ENCODE measurements around the gene ACSF3.
A peak's percentile ranks its signal among the peaks of the same experiment; 100 is the strongest.
"Not testable (repeated sequence)": the region's sequence is repeated elsewhere in the genome, so short reads cannot be mapped to it uniquely, and the experiment has no call there.

ACSF3 gene

DNA sequence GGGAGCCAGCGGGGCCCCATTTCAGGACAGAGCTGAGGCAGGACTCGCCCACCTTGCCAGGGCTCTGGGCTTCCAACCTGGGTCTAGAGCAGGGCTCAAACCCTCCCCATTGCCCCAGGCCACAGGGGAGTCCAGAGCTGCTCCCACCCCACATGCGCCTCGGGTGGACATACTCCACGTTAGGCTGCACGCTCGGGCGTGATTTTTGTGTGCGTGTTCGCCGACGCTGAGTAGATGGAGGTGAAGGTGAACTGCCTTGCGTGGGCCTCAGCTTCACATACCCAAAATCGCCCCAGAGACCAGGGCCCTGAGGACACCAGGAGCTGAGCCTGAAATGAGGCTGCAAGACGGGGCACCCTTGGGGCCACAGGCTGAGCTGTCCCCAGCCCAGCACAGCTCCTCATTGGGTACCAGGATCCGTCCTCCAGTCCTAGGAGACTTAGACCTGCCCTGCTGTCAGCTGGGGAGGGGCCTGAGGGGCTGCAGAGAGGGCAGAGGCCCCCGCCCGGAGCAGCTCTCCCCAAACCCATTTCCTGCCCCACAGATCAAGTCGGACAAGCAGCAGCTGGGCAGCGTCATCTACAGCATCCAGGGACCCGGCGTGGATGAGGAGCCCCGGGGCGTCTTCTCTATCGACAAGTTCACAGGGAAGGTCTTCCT lies 86.1 kb downstream of the ACSF3 start:
- DNase-seq, result no peak

DNA sequence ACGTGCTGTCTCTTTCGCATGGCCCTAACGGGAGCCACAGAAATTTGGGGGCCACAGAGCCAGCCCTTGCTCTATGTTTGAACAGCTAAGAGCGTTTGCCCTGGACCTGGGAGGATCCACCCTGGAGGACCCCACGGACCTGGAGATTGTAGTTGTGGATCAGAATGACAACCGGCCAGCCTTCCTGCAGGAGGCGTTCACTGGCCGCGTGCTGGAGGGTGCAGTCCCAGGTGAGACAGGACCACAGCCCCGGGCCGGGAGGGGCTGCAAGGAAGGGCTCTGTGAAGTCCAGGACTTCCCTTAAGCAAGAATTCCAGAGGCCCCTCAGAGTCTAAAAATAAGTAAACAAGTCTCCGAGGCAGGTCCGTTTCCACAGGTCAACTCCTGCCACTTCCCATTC lies 89.8 kb downstream of the ACSF3 start:
- DNase-seq, result no peak

DNA sequence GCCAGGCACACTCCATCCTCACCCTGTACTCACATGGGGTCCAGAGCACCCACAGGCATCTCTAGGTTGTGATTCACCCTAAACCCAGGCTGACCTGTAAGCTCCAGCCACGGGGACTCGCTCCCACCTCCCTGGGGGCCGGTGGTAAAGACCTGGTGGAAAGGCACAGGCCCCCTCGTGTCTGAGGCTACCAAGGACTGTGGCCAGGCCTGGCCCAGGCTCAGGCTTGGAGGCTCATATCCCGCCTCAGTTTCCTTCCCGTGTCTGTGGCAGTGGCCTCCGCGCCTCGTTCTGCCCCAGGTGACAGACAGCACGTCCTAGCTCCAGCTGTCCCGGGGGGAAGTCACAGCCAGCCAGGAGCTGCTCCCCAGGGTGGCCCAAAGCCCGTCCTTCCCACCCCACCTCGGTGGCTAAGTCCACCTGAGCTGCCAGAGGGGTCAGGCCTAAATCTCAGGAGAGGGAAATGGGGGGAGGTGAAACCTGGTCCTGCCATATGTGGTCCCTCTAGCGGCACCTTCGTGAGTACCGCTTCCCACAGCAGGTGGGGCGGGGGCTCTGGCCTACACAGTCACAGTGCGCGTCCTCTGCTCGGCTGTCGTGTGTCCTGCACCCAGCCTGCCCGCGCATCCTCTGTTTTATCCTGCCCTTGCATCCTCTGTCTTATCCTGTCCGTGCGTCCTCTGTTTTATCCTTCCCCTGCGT lies 90.5 kb downstream of the ACSF3 start:
- no peak for DNase-seq

DNA sequence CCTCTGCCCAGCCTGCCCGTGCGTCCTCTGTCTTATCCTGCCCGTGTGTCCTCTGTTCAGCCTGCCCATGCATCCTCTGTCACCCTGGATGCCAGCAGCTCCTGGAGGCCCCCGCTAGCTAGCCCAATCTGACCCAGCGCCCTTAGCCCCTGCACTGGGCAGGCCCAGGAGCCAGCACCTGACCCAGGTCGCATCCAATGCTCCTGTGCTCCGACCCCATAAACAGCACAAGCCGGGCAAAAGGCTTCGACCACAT lies 91.0 kb downstream of the ACSF3 start:
- no peak for DNase-seq

DNA sequence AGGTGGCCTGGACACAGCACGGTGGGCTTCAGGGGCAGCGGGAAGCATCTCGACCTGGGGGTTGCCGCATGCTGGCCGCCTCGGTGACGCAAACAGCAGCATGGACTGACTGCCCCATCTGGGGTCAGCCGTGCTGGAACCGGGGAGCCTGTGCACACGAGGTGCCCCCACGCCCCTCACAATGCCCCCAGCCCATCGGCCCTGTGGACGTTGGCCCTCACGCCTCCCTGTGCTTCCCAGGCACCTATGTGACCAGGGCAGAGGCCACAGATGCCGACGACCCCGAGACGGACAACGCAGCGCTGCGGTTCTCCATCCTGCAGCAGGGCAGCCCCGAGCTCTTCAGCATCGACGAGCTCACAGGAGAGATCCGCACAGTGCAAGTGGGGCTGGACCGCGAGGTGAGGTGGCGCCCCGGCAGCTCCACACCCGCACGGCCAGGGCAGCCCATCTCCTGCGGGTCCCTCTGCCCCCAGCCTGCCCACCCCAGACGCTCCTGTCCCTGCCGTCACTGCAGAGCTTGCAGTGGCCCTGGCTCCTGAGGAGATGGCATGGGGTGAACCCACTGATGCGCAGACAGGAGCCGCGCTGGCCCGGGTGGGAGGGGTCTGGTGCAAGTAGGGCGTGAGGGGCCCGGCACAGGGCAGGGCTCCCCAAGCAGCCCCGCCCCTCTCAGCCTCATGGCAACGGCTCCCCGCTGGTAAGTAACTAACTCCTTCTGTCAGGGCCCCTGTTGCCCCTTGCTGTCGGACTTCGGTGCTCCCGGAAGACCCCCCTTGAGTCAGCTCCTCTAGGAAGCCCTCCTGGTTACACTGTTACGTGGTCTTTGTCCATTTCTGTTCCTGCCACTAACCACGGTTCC lies 91.5 kb downstream of the ACSF3 start:
- no peak for DNase-seq

DNA sequence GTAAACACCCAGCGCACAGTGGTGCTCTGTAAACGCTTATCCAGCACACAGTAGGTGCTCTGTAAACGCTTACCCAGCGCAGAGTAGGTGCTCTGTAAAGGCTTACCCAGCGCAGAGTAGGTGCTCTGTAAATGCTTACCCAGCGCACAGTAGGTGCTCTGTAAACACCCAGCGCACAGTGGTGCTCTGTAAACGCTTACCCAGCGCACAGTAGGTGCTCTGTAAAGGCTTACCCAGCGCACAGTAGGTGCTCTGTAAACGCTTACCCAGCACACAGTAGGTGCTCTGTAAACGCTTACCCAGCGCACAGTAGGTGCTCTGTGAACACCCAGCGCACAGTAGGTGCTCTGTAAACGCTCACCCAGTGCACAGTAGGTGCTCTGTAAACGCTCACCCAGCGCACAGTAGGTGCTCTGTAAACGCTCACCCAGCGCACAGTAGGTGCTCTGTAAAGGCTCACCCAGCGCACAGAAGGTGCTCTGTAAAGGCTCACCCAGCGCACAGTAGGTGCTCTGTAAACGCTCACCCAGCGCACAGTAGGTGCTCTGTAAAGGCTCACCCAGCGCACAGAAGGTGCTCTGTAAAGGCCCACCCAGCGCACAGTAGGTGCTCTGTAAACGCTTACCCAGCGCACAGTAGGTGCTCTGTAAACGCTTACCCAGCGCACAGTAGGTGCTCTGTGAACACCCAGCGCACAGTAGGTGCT lies 92.4 kb downstream of the ACSF3 start:
- not testable (repeated sequence) for DNase-seq

DNA sequence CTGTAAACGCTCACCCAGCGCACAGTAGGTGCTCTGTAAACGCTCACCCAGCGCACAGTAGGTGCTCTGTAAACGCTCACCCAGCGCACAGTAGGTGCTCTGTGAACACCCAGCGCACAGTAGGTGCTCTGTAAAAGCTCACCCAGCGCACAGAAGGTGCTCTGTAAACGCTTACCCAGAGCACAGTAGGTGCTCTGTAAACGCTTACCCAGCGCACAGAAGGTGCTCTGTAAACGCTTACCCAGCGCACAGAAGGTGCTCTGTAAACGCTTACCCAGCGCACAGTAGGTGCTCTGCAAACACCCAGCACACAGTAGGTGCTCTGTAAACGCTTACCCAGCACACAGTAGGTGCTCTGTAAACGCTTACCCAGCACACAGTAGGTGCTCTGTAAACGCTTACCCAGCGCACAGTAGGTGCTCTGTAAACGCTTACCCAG lies 93.0 kb downstream of the ACSF3 start:
- DNase-seq, result not testable (repeated sequence)

DNA sequence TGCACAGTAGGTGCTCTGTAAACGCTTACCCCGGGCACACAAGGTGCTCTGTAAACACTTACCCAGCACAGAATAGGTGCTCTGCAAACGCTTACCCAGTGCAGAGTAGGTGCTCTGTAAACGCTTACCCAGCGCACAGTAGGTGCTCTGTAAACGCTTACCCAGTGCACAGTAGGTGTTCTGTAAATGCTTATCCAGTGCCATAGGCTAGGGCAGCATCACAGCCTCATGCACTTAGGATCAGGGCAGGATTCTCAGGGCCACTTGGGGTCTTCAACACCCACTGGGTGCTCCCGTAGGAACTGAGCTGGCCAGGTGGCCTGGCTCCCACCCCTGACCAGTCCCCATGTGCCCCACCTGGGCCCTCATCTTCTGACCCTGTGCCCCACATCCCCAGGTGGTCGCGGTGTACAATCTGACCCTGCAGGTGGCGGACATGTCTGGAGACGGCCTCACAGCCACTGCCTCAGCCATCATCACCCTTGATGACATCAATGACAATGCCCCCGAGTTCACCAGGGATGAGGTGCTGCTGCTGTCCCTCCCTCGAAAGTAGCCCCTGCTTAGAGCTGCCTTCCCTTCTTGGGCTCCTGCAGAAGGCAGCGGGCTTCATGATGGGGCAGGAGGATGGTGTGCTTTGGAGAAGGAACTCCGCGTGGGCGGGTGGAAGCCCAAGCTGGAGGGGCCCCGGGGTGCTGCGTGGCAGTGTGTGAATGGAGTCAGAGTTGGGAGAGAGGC lies 93.5 kb downstream of the ACSF3 start:
- peak; percentile 28 to 47 for DNase-seq

DNA sequence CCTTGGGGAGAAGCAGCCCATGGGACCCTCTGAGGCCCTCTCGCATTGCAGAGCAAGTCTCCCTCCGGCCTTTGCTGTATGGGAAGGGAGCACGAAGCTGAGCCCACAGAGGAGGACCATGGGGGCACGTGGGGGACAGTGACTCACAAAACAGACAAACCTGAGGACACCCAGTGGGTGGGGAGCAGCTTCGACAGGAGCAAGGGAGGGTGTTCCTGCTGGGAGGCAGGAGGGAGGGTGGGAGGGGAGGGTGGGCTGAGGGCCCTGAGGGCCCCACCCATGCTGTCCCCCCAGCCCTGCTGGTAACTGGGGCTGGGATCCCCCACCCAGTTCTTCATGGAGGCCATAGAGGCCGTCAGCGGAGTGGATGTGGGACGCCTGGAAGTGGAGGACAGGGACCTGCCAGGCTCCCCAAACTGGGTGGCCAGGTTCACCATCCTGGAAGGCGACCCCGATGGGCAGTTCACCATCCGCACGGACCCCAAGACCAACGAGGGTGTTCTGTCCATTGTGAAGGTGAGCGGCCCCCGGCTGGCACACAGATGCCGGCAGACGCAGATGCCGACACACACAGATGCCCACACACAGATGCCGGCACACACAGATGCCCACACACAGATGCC lies 94.2 kb downstream of the ACSF3 start:
- DNase-seq, result peak in 1 of 2 donors; percentile 9

DNA sequence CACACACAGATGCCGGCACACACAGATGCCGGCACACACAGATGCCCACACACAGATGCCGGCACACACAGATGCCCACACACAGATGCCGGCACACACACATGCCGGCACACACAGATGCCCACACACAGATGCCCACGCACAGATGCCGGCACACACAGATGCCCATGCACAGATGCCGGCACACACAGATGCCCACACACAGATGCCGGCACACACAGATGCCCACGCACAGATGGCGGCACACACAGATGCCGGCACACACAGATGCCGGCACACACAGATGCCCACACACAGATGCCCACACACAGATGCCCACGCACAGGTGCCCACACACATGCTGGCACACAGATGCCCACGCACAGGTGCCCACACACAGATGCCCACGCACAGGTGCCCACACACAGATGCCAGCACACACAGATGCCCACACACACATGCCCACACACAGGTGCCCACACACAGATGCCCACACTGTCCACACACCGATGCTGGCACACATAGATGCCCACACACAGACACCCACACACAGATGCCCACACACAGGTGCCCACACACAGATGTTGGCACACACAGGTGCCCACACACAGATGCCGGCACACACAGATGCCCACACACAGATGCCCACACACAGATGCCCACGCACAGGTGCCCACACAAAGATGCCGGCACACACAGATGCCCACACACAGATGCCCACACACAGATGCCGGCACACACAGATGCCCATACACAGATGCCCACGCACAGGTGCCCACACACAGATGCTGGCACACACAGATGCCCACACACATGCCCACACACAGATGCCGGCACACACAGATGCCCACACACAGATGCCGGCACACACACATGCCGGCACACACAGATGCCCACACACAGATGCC lies 95.1 kb downstream of the ACSF3 start:
- not testable (repeated sequence) for DNase-seq

DNA sequence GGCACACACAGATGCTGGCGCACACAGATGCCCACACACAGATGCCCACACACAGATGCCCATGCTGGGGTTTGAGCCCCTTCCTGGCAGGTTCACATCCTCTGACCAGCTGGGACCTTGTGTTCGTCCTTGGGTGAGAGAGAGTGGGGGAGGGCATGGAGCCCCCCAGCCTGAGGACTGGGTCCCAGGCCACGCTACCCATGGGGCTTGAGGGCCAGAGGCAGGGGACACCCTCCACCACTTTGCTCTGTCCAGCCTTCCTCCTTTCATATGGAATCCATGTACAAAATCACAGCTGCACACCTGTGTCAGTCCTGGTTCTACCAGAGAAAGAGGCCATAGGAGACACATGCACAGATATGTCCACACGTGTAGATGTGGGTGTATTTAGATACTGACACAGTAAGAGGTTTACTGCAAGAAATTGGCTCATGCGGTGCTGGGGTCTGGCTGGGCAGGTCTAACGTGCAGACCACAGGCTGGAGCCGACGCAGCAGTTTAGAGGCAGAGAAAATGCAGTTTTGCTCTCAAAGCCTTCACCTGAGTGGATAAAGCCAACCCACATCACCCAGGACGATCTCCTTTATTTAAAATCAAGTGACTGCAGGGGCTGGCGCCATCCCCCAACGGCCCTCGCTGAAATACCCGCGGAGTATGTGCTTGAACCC lies 95.8 kb downstream of the ACSF3 start:
- DNase-seq, result no peak

DNA sequence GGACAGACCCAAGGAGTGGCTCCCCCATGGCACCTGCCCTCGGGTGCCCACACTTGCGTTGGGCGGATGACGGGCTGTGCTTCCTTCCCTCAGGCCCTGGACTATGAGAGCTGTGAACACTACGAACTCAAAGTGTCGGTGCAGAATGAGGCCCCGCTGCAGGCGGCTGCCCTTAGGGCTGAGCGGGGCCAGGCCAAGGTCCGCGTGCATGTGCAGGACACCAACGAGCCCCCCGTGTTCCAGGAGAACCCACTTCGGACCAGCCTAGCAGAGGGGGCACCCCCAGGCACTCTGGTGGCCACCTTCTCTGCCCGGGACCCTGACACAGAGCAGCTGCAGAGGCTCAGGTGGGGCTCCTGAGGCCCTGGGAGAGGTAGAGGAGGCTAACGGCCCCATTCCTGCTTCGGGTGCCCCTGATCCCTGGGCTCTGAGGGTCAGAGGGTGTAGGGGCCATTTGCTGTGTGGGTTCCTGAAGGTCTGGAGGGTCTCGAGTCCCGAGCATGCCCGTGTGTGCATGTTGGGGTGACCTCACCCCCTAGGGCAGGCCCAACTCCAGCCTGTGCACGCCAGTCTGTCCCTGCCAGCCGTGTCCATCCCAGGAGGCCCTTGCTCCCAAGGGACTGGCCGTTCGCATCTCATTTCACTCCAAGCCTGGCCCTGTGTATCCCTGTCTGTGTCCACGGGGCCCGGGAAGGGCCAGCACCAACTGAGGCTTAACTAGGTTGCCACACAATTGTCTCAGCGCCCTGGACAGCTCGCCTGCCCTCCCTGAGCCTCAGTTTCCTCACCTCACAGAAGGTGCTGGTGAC lies 96.7 kb downstream of the ACSF3 start:
- no peak for DNase-seq

DNA sequence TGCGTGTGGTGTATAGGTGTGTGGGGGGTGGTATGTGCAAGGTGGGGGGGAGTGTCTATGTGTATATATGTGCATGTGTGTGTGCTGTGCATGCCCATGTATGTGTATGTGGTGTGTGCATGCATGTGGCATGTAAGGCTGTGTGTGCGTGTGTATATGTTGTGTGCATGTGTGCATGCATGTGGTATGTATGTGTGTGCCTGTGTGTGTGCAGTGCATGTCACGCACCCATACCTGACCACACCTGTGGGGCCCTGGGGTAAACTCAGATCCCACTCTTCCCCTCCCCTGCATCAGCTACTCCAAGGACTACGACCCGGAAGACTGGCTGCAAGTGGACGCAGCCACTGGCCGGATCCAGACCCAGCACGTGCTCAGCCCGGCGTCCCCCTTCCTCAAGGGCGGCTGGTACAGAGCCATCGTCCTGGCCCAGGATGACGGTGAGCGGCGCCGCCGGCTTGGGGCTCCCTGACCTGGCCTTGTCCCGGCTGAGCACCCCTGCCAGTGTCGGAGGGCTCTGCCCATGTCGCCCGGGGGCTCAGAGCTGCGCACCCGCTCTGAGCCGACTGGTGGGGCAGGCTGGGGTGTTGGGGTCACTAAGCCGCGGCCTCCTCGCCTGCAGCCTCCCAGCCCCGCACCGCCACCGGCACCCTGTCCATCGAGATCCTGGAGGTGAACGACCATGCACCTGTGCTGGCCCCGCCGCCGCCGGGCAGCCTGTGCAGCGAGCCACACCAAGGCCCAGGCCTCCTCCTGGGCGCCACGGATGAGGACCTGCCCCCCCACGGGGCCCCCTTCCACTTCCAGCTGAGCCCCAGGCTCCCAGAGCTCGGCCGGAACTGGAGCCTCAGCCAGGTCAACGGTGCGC lies 97.6 kb downstream of the ACSF3 start:
- DNase-seq, result no peak

DNA sequence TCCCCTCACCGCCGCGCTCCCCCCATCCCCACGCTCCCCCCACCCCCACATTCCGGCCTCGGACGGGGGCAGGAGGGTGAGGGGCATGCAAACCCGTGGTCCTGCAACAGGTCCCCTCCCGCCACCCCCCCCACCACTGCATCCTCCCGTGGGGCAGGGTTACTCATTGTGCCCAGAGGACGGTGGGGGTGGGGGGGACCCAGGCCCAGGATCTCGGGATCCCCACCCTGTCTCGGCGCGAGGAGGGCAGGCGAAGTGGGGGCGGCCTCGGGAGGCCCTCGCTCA lies 98.2 kb downstream of the ACSF3 start:
- DNase-seq, result no peak

DNA sequence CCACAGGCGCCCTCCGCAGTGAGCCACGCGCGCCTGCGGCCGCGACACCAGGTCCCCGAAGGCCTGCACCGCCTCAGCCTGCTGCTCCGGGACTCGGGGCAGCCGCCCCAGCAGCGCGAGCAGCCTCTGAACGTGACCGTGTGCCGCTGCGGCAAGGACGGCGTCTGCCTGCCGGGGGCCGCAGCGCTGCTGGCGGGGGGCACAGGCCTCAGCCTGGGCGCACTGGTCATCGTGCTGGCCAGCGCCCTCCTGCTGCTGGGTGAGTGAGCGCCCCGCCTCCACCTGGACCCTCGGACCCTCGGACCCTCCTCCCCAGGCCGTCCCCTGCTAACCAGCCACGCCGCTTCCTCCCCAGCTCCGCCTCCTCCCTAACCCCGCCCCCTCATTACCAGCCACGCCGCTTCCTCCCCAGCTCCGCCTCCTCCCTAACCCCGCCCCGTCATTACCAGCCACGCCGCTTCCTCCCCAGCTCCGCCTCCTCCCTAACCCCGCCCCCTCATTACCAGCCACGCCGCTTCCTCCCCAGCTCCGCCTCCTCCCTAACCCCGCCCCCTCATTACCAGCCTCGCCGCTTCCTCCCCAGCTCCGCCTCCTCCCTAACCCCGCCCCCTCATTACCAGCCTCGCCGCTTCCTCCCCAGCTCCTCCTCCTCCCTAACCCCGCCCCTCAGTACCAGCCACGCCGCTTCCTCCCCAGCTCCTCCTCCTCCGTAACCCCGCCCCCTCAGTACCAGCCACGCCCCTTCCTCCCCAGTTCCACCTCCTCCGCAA lies 98.7 kb downstream of the ACSF3 start:
- DNase-seq, result peak; percentile 60 to 89

DNA sequence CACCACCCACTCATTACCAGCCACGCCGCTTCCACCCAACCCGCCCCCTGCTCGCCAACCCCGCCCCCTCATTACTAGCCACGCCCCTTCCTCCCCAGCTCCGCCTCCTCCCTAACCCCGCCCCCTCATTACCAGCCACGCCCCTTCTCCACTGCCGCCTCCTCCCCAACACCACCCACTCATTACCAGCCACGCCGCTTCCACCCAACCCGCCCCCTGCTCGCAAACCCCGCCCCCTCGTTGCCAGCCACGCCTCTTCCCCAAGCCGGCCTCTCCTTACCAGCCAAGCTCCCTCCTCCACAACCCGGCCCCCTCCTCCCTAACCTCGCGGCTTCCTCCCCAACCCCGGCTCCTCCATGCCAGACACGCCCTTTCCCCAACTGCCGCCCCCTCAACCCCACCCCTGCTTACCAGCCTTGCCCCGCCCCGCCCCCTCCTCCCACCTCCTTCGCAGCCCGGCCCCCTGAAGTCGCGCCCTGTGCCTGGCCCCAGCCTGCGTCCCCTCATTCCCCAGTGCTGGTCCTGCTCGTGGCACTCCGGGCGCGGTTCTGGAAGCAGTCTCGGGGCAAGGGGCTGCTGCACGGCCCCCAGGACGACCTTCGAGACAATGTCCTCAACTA lies 99.4 kb downstream of the ACSF3 start:
- DNase-seq, result peak in 1 of 2 donors; percentile 18

DNA sequence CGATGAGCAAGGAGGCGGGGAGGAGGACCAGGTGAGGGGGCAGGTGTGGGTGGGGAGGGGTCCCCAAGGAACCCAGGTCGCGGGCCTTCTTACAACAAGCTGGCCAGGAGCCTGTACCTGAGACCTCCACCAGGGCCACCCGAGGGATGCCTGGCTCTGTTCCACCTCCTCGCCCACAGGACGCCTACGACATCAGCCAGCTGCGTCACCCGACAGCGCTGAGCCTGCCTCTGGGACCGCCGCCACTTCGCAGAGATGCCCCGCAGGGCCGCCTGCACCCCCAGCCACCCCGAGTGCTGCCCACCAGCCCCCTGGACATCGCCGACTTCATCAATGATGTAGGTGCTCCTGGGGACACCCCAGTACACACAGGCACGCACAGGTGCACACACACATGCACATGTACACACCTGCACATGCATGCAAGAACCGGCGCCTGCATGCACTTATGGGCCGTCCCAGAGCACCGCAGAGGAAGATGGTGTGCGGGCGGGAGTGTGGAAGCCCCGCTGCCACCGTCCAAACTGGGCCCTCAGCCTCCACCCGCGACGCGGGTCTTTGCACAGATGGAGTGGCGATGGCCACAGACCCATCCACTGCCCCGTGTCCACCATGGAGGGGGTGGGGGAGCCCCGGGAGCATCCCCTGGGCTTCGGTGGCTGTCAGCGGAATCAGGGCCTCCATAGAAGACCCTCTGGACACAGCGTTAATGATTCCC lies 100.1 kb downstream of the ACSF3 start:
- DNase-seq, result no peak

Measured in inflammatory macrophage treated with lipopolysaccharide for 1 hour (primary cell).